Parathyroid adenoma (tissue), 2 donors: Measurements from ENCODE around the gene CSMD2.

Experiments used
- H2AFZ ChIP-seq: fragments of 300-600 bp; sonication (generic); one replicate; pipeline ENCODE4 v1.7.0; 2017; ENCODE audit warnings: antibody characterized with exemption, mild to moderate bottlenecking
- H3K27ac ChIP-seq: fragments of 300-600 bp; sonication (generic); one replicate; pipeline ENCODE4 v1.7.0; 2017
- H3K27me3 ChIP-seq: fragments of 300-600 bp; sonication (generic); one replicate; pipeline ENCODE4 v1.7.0; 2017; ENCODE audit warnings: low read length; ENCODE audit not compliant: control insufficient read depth, insufficient read depth
- H3K36me3 ChIP-seq: fragments of 300-600 bp; sonication (generic); one replicate; pipeline ENCODE4 v1.7.0; 2017; ENCODE audit warnings: low read length; ENCODE audit not compliant: control insufficient read depth, insufficient read depth
- H3K4me1 ChIP-seq: fragments of 300-600 bp; sonication (generic); one replicate; pipeline ENCODE4 v1.7.0; 2017; ENCODE audit warnings: control low read depth
- H3K4me2 ChIP-seq: fragments of 300-600 bp; sonication (generic); one replicate; pipeline ENCODE4 v1.7.0; 2017; ENCODE audit warnings: low read length
- H3K4me3 ChIP-seq: fragments of 300-600 bp; sonication (generic); one replicate; pipeline ENCODE4 v1.7.0; 2017; ENCODE audit warnings: low read depth, low read length
- H3K79me2 ChIP-seq: fragments of 300-600 bp; sonication (generic); one replicate; pipeline ENCODE4 v1.7.0; 2017; ENCODE audit warnings: control low read depth
- H3K9ac ChIP-seq: fragments of 300-600 bp; sonication (generic); one replicate; pipeline ENCODE4 v1.7.0; 2017; ENCODE audit warnings: mild to moderate bottlenecking
- H3K9me3 ChIP-seq: fragments of 300-600 bp; sonication (generic); one replicate; pipeline ENCODE4 v1.7.0; 2017; ENCODE audit warnings: low read length; ENCODE audit not compliant: control insufficient read depth
- TF ChIP-seq, protein P1 (sequence below): fragments of 300-600 bp; sonication (generic); IDR thresholded peaks from one replicate; pipeline ENCODE4 v1.7.0; 2017; ENCODE audit warnings: antibody characterized with exemption, mild to moderate bottlenecking
- donor health status: primary hyperparathyroidism.

The CSMD2 gene

DNA sequence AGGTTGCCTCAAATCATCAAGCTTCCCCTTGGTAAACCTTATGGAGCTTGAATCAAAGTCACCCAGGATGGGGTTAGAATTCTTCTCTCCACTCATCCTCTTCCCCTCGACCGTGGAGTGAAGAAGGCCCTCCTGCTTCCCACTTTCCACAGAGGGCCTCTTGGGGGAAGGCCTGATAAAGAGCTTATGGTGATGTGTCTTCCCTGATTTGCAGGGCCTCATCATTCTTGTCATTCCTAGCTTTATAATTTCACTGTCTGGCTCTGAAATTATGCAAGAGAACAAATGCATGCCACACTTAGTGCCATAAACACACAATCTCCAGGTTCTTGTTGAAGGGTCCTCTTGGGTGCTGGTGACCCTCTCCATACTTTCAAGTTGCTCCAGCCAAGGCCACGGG is 199.9 kb downstream of the CSMD2 start:
- TF ChIP-seq, protein P1, sequence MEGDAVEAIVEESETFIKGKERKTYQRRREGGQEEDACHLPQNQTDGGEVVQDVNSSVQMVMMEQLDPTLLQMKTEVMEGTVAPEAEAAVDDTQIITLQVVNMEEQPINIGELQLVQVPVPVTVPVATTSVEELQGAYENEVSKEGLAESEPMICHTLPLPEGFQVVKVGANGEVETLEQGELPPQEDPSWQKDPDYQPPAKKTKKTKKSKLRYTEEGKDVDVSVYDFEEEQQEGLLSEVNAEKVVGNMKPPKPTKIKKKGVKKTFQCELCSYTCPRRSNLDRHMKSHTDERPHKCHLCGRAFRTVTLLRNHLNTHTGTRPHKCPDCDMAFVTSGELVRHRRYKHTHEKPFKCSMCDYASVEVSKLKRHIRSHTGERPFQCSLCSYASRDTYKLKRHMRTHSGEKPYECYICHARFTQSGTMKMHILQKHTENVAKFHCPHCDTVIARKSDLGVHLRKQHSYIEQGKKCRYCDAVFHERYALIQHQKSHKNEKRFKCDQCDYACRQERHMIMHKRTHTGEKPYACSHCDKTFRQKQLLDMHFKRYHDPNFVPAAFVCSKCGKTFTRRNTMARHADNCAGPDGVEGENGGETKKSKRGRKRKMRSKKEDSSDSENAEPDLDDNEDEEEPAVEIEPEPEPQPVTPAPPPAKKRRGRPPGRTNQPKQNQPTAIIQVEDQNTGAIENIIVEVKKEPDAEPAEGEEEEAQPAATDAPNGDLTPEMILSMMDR: no peak
- no peak overlapping the region for H3K9ac ChIP-seq
- no peaks in the 10 kb centered on the region for H3K79me2 ChIP-seq
- H3K4me1 ChIP-seq: no peaks in the 10 kb centered on the region
- H3K4me3 ChIP-seq: no peak overlapping the region
- no peak overlapping the region for H2AFZ ChIP-seq
- H3K9me3 ChIP-seq: no peaks in the 10 kb centered on the region
- H3K4me2 ChIP-seq: no peak overlapping the region
- H3K36me3 ChIP-seq: no peaks in the 10 kb centered on the region
- no peaks in the 10 kb centered on the region for H3K27me3 ChIP-seq
- H3K27ac ChIP-seq: no peak overlapping the region

DNA sequence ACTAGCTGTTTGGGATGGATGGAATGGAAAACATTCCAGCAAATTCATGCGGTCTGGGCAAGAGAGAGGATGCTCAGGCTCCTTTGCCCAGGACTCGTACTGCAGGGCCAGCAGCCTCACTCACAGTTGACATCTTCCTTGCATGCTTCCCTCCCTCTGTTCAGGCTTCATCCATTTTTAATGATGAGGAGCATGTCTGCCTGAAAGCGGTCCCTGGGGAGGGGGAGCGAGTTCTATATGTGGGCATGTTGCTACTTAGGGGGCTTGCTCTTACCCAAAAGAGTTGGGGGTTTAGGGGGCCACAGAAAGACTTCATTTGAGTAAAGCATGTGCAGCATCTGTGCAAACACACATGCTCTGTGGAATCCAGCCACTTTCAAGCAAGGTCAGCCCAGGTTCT is 203.0 kb downstream of the CSMD2 start:
- no peaks in the 10 kb centered on the region for H3K36me3 ChIP-seq
- no peak overlapping the region for H3K4me3 ChIP-seq
- no peak overlapping the region for H3K27ac ChIP-seq
- no peaks in the 10 kb centered on the region for H3K27me3 ChIP-seq
- no peaks in the 10 kb centered on the region for H3K4me1 ChIP-seq
- H3K79me2 ChIP-seq: no peaks in the 10 kb centered on the region
- no peak overlapping the region for H2AFZ ChIP-seq
- TF ChIP-seq, protein P1: no peak
- H3K9me3 ChIP-seq: no peaks in the 10 kb centered on the region
- no peak overlapping the region for H3K4me2 ChIP-seq
- H3K9ac ChIP-seq: no peak overlapping the region

DNA sequence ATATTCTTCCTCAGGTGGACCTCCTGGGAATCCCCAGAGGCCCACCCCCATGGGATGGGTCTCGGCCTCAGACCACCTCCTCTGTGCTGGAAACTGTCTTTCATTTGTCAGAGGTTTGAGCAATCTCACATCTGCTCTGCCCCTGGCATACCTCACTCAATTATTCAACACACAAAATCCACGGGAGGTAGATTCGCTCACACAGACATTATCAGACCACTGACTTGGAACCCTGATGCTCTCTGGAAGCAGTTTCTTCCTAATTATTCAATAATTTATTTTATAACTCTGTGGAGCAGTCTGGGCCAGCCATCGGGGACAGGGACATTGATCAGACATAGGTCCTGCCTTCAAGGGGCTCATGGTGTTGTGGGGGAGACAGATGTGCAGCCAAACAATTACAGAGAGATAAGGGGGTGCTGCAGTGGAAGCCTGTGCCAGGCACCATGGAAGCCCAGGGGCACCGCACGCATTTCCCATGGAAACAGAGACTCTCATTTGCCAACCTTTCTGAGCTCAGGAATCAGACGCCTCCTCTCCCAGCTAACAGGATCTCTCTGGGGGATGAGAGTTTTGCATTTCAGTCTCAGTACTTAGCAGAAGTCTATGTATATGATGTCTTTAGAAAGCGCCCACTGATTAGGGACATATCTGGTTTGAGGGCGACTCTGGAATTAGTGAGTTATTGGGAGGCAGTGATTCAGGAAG is 204.7 kb downstream of the CSMD2 start:
- Histone ChIP-seq H3K4me2 (no peak overlapping the region), H3K4me3 (no peak overlapping the region), H3K4me1 (no peaks in the 10 kb centered on the region), H3K9me3 (no peaks in the 10 kb centered on the region), H3K79me2 (no peaks in the 10 kb centered on the region), H3K27me3 (no peaks in the 10 kb centered on the region), H3K9ac (no peak overlapping the region), H2AFZ (no peak overlapping the region), H3K27ac (no peak overlapping the region), H3K36me3 (no peaks in the 10 kb centered on the region)
- TF ChIP-seq, protein P1: no peak

DNA sequence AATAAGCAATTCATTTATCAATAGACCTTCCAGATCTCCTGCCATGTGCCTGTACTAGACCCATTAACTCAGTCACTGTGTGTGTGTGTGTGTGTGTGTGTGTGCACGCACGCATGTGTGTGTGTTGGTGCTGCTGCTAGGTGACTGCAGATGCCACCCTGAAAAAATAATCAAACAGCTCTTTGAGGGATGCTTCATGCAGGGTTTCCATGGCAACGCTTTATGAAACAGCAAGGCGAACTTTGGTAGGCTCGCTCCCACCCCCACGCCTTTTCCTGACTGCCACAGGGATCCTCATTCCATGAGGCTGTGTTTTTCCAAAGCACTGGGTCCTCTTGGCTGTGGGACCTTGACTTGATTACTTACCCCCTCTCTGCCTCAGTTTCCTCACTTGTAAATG is 207.2 kb downstream of the CSMD2 start:
- H3K79me2 ChIP-seq: no peaks in the 10 kb centered on the region
- H3K9me3 ChIP-seq: no peaks in the 10 kb centered on the region
- H2AFZ ChIP-seq: no peak overlapping the region
- no peak overlapping the region for H3K4me2 ChIP-seq
- TF ChIP-seq, protein P1: no peak
- H3K4me3 ChIP-seq: no peak overlapping the region
- no peaks in the 10 kb centered on the region for H3K36me3 ChIP-seq
- no peak overlapping the region for H3K27ac ChIP-seq
- H3K9ac ChIP-seq: no peak overlapping the region
- no peaks in the 10 kb centered on the region for H3K27me3 ChIP-seq
- H3K4me1 ChIP-seq: no peaks in the 10 kb centered on the region

DNA sequence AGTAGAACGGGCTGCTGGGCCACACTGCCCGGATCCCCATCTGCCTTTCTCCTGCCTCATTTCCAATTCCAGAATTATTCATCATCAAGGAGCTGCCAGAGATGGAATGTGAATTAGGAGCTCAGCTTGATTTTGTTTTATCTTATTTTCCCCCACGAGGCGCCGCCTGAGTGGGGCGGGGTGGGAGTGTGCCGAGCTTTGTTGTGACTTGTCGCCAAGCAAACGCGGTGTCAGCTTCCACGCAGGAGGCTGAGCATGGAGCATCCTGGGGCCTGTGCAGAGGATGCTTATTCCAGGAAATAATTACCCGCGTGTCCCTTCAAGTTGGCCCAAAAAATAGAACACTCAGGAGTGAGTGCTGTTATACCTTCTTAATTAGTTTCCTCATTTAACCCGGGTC is 209.9 kb downstream of the CSMD2 start:
- Histone ChIP-seq H3K4me2 (no peak overlapping the region), H3K27me3 (no peaks in the 10 kb centered on the region), H3K79me2 (no peaks in the 10 kb centered on the region), H3K36me3 (no peaks in the 10 kb centered on the region), H3K4me1 (no peaks in the 10 kb centered on the region), H2AFZ (no peak overlapping the region), H3K27ac (no peak overlapping the region), H3K4me3 (no peak overlapping the region), H3K9me3 (no peaks in the 10 kb centered on the region), H3K9ac (no peak overlapping the region)
- TF ChIP-seq, protein P1: no peak
